CD14-positive monocyte (primary cell): ENCODE measurements around the gene CASP10. TPM values are rescaled to one million over a fixed set of nuclear protein-coding genes. Genes with fewer than 3 reads are reported as not detected.

Experiments
- DNase-seq, 3 donors: peaks; one replicate each; pipeline ENCODE4 v3.0.0-alpha.2; 2011 to 2022
- H2AFZ ChIP-seq: 2 replicates; pipeline ENCODE4 v1.6.0; 2012; ENCODE audit warnings: mild to moderate bottlenecking, low read depth, low read length, inconsistent platforms; ENCODE audit not compliant: insufficient read depth, poor library complexity, severe bottlenecking
- H3K27ac ChIP-seq, 2 donors: 1 replicate in 1 of 2; 2 replicates in 1 of 2; pipeline ENCODE4 v1.5.1; 2012 to 2013; ENCODE audit warnings: low read length in 2 of 2, control low read depth in 1 of 2, inconsistent platforms in 1 of 2, low read depth in 1 of 2, mild to moderate bottlenecking in 1 of 2
- H3K27me3 ChIP-seq, 2 donors: one replicate each; pipeline versions ENCODE4 v1.6.0 to v1.6.1; 2011 to 2013; ENCODE audit warnings: low read length in 2 of 2; ENCODE audit not compliant: control insufficient read depth in 2 of 2, insufficient read depth in 2 of 2
- H3K36me3 ChIP-seq, 2 donors: replicated peaks in 1 of 2; 1 replicate in 1 of 2; 2 replicates in 1 of 2; pipeline versions ENCODE4 v1.5.1 to v1.6.1; 2012 to 2013; ENCODE audit warnings: low read length in 2 of 2, control low read depth in 1 of 2, inconsistent platforms in 1 of 2, mild to moderate bottlenecking in 1 of 2; ENCODE audit not compliant: insufficient read depth in 2 of 2, control insufficient read depth in 1 of 2
- H3K4me1 ChIP-seq, 2 donors: 1 replicate in 1 of 2; 2 replicates in 1 of 2; pipeline versions ENCODE4 v1.5.1 to v1.6.1; 2012 to 2013; ENCODE audit warnings: low read length in 2 of 2, control low read depth in 1 of 2, inconsistent platforms in 1 of 2, mild to moderate bottlenecking in 1 of 2, moderate library complexity in 1 of 2; ENCODE audit not compliant: insufficient read depth in 2 of 2, control insufficient read depth in 1 of 2
- H3K4me2 ChIP-seq: replicated peaks from 2 replicates; pipeline ENCODE3; 2012; ENCODE audit warnings: low read length, moderate library complexity, mild to moderate bottlenecking; ENCODE audit not compliant: poor library complexity, severe bottlenecking; ENCODE audit errors: extremely low read depth
- H3K4me3 ChIP-seq, 3 experiments: fragments of 200-600 bp in 1 of 3; sonication (generic) in 1 of 3; replicated peaks in 1 of 3; 1 replicate in 2 of 3; 2 replicates in 1 of 3; pipeline ENCODE4 v1.5.1; 2011 to 2013; ENCODE audit warnings: low read length in 3 of 3, mild to moderate bottlenecking in 3 of 3, control low read depth in 2 of 3, low read depth in 2 of 3, inconsistent platforms in 1 of 3, moderate library complexity in 1 of 3
- H3K79me2 ChIP-seq: 2 replicates; pipeline ENCODE4 v1.6.0; 2012; ENCODE audit warnings: mild to moderate bottlenecking, control low read depth, inconsistent platforms, low read length, moderate library complexity; ENCODE audit not compliant: insufficient read depth
- H3K9ac ChIP-seq: 2 replicates; pipeline ENCODE4 v1.6.0; 2017; ENCODE audit warnings: low read length, mild to moderate bottlenecking; ENCODE audit not compliant: insufficient read depth, poor library complexity, severe bottlenecking
- H3K9me3 ChIP-seq, 2 donors: replicated peaks in 1 of 2; 1 replicate in 1 of 2; 2 replicates in 1 of 2; pipeline versions ENCODE4 v1.5.1 to v1.6.1; 2012 to 2013; ENCODE audit warnings: low read length in 2 of 2, control low read depth in 1 of 2; ENCODE audit not compliant: control insufficient read depth in 1 of 2, insufficient read depth in 1 of 2
- H4K20me1 ChIP-seq: 2 replicates; pipeline ENCODE4 v1.6.0; 2012; ENCODE audit warnings: mild to moderate bottlenecking, low read length, control low read depth, moderate library complexity; ENCODE audit not compliant: insufficient read depth
- H3K27ac Mint-ChIP-seq, 7 donors: one replicate each; pipeline ENCODE4 v1.8.0; 2020; ENCODE audit warnings: mild to moderate bottlenecking in 7 of 7, mixed read lengths in 7 of 7, moderate library complexity in 6 of 7, inconsistent platforms in 2 of 7
- H3K27me3 Mint-ChIP-seq, 3 donors: one replicate each; pipeline ENCODE4 v1.8.0; 2021 to 2022; ENCODE audit warnings: low read depth in 3 of 3, mild to moderate bottlenecking in 3 of 3, mixed read lengths in 3 of 3, moderate library complexity in 3 of 3, inconsistent platforms in 1 of 3
- H3K36me3 Mint-ChIP-seq, 2 donors: one replicate each; pipeline ENCODE4 v1.8.0; 2020; ENCODE audit warnings: mixed read lengths in 2 of 2, inconsistent platforms in 1 of 2, mild to moderate bottlenecking in 1 of 2
- H3K4me1 Mint-ChIP-seq: one replicate; pipeline ENCODE4 v1.8.0; 2020; ENCODE audit warnings: mild to moderate bottlenecking, mixed read lengths
- H3K4me3 Mint-ChIP-seq, 2 donors: one replicate each; pipeline ENCODE4 v1.8.0; 2020; ENCODE audit warnings: mild to moderate bottlenecking in 2 of 2, mixed read lengths in 2 of 2, moderate library complexity in 1 of 2
- H3K9me3 Mint-ChIP-seq, 7 donors: one replicate each; pipeline ENCODE4 v1.8.0; 2020 to 2022; ENCODE audit warnings: mixed read lengths in 7 of 7, mild to moderate bottlenecking in 6 of 7, moderate library complexity in 6 of 7, inconsistent platforms in 2 of 7
- CTCF ChIP-seq: fragments of 200-600 bp; IDR thresholded peaks from one replicate; pipeline ENCODE4 v1.8.0; 2022; ENCODE audit warnings: antibody characterized with exemption, mild to moderate bottlenecking
- WGBS: methylation state at CpG from one replicate; pipeline ENCODE4 v1.1.5; 2013; ENCODE audit warnings: missing lambda C conversion rate; ENCODE audit not compliant: insufficient coverage; 5-methylcytosine and 5-hydroxymethylcytosine counted together
- intact Hi-C, 2 donors: fragments of 100-400 bp; cut with micrococcal nuclease; formaldehyde crosslinking; loops; one replicate each; pipeline versions ENCODE4 v1.15.0 to v1.15.1; 2023
- polyA plus RNA-seq, 3 donors: library from polyadenylated mRNA; depleted of rRNA in 1 of 3; unstranded in 2 of 3; stranded (reverse) in 1 of 3; fragments of 300-500 nt in 2 of 3; fragments of >200 nt in 1 of 3; fragmentation: Illumina TruSeq in 2 of 3; gene quantifications; 1 replicate in 2 of 3; 2 replicates in 1 of 3; pipeline ENCODE4 v1.2.3, GENCODE V29; 2012 to 2021

Gene CASP10
- polyA plus RNA-seq, 3 donors, result 17.7 to 23.3 (median 18.9) TPM

- intact Hi-C loops, result no loop called here
- H3K4me3 Mint-ChIP-seq, result no peak overlapping the region
- H3K27me3 Mint-ChIP-seq, result peaks cover 0 to 3% (median 2%) of the 10 kb centered on the region in 3 donors
- Histone ChIP-seq H3K79me2 (no peaks in the 10 kb centered on the region), H3K9ac (no peak overlapping the region), H2AFZ (no peak overlapping the region), H4K20me1 (no peaks in the 10 kb centered on the region), H3K4me1 (peaks cover 14 to 16% of the 10 kb centered on the region in 2 donors), H3K4me2 (no peak overlapping the region), H3K27ac (no peak overlapping the region), H3K27me3 (no peaks in the 10 kb centered on the region), H3K4me3 (no peak overlapping the region), H3K36me3 (peaks cover 16 to 44% of the 10 kb centered on the region in 2 donors), H3K9me3 (no peaks in the 10 kb centered on the region)
- no peak for TF ChIP-seq CTCF
- H3K27ac Mint-ChIP-seq, result peak overlapping the region in 5 of 7 donors; percentile 6 to 73 (median 58)
- peaks cover 39% of the 10 kb centered on the region for H3K4me1 Mint-ChIP-seq
- no peaks in the 10 kb centered on the region for H3K9me3 Mint-ChIP-seq
- DNase-seq, result no peak
- no CpG with 5 or more reads among the region's 8 CpGs for whole genome bisulfite sequencing
- peaks cover 46 to 47% of the 10 kb centered on the region in 2 donors for H3K36me3 Mint-ChIP-seq
These were observed 40.4 kb downstream of the CASP10 start for GRCh38 chr2:201223089-201224073.

- Mint-ChIP-seq H3K4me3 (peak overlapping the region; percentile 70 to 79), H3K27ac (peak overlapping the region in 6 of 7 donors; percentile 10 to 88 (median 66)), H3K36me3 (peaks cover 0 to 4% of the 10 kb centered on the region in 2 donors), H3K9me3 (no peaks in the 10 kb centered on the region), H3K4me1 (peaks cover 34% of the 10 kb centered on the region), H3K27me3 (peaks cover 0 to 3% (median 2%) of the 10 kb centered on the region in 3 donors)
- Histone ChIP-seq H3K4me1 (peaks cover 25 to 26% of the 10 kb centered on the region in 2 donors), H3K27me3 (no peaks in the 10 kb centered on the region), H3K4me2 (peak overlapping the region; percentile 60), H3K9ac (no peak overlapping the region), H3K9me3 (no peaks in the 10 kb centered on the region), H3K4me3 (peak overlapping the region in 1 of 3 experiments; percentile 48), H3K36me3 (no peaks in the 10 kb centered on the region), H3K79me2 (peaks cover 6% of the 10 kb centered on the region), H3K27ac (peak overlapping the region in 1 of 2 donors; percentile 42), H2AFZ (peak overlapping the region; percentile 76), H4K20me1 (no peaks in the 10 kb centered on the region)
- peak in 2 of 3 donors; percentile 27 to 37 for DNase-seq
- no peak for TF ChIP-seq CTCF
- intact Hi-C loops, result loop anchor here in 1 of 2 donors (5.0 kb wide), 1 partner anchor 36 kb away; no protein-coding TSS in a partner anchor
- WGBS, result no CpG with 5 or more reads among the region's 3 CpGs
These were observed 45.5 kb downstream of the CASP10 start for GRCh38 chr2:201228271-201228911.
